ENCODE measurements around the gene ZBTB32.

The ZBTB32 gene

DNA sequence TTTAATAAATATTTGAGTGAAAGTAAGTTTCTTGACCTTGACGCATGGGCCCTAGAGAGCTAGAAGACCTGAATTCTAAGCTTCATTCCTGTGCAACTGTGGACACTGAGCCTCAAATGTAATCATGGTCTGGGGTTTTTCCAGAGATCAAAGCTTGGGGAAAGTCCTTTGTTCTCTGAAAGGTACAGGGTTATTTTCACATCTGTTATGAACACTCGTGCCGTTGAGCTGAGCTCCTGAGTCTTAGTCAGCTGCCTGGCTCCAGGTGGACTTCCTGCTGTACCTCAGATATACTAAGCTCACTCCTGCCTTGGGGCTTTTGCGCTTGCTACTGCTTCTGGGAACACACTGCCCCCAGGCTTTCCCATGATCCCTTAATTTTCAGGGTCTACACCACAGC is 7.5 kb upstream of the ZBTB32 start:
- no peak for DNase-seq

DNA sequence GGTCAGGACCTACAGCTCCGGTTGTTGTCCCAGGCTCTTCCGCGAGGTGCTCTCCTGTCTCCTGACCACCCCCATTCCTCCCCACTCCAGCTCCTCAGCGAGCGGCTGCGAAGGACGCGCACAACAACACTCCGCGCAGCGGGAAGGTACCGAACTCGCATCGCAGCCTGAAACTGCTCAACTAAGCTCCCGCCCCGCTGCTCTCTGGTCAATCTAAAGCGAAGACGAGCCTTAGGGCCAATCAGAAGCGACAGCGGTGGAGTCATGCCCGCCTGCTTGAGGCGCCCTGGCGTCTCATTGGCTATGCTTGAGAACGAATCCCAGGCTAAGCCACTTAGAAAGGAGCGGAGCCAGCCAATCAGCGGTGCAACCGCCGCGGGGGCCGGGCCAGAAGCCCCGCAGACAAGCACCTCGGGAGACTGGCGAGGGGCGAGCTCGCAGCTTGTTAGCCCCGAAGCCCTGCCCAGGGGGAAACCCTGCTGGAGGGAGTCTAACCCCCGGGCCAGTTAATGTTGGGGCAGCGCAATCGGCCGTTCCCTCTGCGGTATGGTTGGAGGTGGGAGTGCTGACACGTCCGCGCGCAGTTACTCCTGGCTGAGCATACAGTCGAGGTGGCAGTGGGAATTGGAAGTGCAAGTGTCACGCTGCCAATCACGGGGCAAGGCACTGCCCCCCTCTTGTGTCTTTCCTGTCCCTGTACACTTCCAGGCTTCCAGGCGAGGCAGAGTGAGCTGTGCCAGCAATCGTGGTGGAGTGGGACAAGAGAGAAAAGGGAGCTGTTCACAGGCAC is 1.9 kb upstream of the ZBTB32 start:
- peak; percentile 89 for DNase-seq

DNA sequence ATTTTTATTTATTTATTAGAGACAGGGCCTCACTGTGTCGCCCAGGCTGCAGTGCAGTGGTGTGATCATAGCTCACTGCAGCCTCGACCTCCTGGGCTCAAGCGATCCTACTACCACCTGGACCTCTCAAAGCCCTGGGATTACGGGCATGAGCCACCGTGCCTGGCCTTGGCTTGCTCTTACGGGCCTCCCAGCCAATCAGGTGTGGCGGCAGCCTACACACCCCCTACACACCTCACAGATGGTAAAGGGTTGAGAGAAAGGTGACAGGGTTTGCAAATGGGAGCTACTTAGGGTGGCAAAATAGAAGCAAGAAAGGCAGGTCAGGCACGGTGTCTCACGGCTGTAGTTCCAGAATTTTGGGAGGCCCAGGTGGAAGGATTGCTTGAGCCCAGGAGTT is 1.0 kb upstream of the ZBTB32 start:
- DNase-seq = no peak

DNA sequence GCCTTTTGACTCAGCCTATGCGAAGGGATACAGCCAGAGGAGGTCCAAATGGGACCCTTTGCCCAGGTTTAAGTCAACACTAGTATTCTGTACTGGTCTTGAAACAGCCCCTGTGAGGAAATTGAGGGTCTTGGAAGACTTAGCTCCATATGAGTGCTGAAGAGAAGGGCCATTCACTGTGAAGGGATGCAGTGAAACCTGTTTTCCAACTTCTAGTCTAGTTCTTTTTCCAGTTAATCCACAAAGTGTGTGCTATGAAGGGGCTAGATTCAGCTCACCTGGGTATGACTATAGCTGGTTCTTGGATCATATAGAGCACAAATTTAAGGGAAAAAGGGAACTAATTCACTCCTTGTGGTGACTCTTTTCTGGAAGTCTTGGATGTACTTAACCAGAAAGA is 4.0 kb downstream of the ZBTB32 start:
- no peak for DNase-seq

DNA sequence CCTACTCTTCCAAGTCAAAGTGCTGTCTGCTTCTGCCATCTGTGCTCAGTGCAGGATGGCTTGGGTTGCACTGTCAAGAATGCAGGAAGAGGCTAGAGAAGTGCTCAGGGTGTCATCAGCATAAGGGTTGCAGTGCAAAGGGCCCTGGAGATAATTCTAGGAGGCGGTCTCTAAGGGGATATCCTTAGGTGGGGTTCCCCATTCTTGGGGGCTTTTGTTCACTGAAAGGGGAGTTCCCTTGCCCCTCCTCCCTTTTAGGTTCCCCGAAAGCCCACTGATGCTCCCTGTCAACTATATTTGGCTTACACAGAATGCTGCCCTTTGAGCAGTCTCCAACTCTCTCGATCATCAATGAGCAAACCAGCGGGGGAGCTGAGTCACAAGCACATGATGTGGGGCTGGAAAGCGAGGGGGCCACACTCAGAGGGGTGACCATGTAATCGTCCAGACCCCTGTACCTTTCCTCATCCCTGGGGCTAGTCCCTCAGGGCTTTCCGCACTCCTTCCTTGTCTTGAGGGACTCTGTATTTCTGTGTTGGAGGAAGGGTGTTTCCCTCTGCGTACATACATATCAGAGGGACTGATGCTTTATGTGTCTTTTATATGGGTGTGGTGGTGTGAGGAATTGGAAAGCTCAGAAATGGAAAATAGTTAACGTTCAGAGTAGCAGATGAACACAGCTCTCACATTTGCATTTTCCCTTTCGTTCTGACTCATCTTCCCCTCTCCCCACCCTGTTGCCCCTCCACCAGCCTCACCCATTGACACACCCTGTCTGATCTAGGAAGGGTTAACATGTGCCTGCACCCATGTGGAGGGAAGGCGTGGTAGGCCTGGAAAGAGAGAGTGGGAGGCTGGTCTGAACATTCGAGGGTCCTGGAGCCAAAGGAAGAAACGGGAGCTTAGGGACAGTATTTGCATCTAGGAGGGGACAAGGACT is 6.7 kb downstream of the ZBTB32 start:
- peak; percentile 55 for DNase-seq

DNA sequence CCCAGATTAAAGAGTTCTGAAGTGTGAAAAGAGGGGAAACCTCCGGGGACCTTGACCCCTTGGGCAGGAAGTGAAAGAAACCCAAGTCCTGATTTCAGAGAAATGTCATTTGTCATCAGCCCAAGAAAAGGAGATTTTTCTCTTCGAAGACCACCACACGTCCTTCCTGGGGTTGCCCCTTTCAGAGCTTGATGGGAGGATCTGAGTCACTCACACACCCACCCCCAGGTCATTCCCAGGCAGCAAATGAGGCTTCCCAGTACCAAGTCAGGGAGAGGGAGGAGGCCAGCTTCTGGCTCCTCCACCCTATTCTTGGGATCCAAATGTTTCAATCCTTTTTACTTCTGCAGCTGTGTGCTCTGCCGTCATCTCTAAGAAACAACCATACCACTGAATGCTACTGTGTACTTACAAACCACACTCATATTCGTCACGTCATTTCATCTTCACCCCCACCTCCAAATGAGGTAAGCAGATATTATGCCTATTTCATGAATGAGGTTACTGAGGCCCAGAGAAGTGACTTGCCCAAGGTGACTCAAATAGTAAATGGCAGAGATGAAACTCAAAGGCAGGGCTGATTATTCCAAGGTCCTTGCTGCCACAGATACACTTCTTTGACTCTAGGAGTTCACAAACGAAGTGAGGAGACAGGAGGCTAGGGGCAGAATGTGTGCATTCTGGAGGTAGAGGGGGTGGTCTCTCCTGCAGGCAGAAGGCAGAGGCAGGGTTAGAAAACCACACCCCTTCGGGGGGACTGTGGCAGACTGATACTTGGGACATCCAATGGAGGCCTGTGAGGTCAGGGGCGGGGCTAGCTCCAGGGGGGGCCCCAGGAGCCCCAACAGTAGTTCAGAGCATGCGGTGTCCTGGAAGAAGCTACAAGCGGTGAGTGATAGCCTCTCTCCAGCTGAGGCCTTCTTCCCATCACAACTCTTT is 8.5 kb downstream of the ZBTB32 start:
- DNase-seq = peak; percentile 61

DNA sequence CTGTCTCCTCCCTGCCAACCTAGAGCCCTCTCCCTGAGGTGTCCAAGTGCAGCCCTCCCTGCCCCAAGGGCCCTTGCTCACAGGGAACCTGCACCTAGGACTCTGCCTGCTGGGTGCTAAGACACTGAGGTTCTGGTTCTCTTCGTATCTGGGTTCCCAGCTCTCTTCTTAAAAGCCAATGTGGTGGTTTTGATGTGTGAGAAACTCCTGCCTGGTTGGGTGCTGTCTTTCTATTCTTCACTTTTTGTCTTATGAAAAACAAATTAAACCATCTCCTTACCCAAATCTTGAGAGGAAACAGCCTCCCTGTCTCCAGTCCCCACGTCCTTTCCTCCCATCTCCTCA is 9.1 kb downstream of the ZBTB32 start:
- no peak for DNase-seq

DNA sequence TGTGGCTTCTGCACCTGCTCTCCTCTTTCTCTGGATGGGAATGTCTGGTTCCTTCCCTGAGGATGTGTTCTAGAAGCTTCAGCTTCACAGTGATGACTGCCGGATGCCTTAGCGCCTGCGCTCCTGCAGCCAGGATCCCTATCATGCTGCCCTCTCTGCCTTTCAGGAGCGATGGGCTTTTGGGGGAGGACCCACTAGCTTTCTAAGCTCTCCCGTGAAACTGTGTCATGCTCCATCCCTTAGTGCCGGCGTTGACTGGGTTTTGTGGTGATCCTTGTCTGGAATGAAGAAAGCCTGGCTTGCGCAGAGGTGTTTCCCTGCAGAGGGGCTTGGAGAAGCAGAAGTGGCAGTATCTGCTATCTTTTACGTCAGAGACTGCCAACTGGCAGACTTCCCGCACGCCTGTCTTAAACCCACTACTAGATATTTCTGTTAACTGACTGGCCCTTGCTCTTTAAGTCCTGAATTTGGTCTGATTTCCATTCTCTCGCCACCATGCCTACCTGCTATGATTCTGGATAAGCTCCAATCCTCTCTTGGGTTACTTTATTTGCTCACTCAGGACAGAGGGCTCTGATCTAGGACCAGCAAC is 9.6 kb downstream of the ZBTB32 start:
- no peak for DNase-seq

DNA sequence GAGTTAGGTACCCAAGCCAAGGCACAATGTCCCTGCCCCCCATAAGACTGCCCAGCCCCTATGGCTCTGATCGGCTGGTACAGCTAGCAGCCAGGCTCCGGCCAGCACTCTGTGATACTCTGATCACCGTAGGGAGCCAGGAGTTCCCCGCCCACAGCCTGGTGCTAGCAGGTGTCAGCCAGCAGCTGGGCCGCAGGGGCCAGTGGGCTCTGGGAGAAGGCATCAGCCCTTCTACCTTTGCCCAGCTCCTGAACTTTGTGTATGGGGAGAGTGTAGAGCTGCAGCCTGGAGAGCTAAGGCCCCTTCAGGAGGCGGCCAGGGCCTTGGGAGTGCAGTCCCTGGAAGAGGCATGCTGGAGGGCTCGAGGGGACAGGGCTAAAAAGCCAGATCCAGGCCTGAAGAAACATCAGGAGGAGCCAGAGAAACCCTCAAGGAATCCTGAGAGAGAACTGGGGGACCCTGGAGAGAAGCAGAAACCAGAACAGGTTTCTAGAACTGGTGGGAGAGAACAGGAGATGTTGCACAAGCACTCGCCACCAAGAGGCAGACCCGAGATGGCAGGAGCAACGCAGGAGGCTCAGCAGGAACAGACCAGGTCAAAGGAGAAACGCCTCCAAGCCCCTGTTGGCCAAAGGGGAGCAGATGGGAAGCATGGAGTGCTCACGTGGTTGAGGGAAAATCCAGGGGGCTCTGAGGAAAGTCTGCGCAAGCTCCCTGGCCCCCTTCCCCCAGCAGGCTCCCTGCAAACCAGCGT is 10.4 kb downstream of the ZBTB32 start:
- DNase-seq = no peak

DNA sequence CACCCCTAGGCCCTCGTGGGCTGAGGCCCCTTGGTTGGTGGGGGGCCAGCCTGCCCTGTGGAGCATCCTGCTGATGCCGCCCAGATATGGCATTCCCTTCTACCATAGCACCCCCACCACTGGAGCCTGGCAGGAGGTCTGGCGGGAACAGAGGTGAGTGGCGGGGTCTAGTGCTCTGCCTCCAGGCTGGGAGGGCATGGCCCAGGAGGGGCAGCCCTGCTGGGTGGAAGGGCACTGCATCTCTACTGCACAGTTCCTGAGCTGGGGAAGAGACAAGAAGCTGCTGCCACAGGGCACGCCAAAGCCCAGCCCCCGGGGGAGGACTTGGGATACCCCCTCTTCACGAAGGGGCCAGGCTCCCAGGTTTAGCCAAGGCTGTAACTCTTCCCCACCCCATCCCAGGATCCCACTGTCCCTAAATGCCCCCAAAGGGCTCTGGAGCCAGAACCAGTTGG is 11.0 kb downstream of the ZBTB32 start:
- DNase-seq = no peak

DNA sequence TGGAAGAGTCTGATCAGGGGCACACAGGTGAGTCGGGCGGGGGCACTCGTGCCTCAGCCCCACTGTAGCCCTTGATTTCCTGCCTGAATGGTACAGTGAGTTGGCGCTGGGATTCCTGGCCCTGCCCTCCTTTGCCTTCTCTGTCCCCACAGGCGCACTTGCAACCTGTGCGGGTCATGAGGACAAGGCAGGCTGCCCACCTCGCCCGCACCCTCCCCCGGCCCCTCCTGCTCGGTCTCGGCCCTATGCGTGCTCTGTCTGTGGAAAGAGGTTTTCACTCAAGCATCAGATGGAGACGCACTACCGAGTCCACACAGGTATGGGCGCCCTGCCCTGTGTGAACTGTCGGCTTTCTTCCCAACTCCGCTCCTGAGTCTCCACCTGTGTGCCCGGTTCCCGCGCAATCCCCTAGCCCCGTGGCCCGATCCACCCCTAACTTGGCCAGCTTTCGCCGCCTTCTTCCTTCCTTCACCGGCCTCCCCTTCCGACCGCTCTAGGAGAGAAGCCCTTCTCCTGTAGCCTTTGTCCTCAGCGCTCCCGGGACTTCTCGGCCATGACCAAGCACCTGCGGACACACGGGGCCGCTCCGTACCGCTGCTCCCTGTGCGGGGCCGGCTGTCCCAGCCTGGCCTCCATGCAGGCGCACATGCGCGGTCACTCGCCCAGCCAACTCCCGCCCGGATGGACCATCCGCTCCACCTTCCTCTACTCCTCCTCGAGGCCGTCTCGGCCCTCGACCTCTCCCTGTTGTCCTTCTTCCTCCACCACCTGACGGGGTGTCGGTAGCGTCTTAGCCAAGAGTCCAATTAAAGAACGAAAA is 11.8 kb downstream of the ZBTB32 start:
- no peak for DNase-seq

DNA sequence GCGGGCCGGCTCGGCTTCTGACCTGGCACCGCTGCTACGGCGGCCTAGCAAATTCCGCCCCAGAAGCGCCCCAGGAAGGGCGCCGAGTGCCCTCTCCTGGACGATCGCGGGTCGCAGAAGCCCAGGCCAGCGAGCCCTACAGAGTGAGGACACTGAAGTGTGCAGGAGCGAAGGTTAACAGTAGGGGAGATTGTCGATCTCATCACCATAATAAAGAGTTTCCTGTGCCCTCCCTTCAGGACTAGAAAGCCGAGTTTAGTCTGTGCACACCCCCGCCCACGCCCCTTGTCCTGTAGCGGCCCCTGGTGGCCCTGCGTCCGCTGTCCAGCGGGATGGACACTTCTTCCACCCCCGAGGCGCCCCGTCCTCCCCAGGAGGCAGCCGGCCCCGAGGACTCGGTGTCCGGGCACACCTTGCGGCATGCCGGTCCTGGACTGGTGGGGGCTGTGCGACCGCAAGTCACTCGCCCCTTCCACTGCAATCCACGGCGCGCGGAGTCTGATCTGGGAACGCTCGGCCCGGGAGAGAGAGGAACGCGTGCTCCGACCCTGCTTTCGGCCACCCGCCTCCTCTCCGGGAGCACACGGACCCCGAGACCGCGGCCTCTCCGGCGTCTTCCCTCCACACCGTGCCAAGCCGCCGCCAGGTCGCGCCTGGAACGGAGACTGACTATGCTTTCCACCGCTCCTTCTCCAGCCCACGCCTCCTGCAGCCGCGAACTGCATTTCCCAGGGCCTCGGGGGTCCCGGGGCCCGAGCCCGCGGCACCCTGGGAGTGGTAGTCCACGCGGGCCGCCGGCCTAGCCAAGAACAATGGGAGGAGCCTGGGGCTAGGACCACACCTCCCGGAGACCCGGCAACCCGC is 12.7 kb downstream of the ZBTB32 start:
- DNase-seq = peak; percentile 94

DNA sequence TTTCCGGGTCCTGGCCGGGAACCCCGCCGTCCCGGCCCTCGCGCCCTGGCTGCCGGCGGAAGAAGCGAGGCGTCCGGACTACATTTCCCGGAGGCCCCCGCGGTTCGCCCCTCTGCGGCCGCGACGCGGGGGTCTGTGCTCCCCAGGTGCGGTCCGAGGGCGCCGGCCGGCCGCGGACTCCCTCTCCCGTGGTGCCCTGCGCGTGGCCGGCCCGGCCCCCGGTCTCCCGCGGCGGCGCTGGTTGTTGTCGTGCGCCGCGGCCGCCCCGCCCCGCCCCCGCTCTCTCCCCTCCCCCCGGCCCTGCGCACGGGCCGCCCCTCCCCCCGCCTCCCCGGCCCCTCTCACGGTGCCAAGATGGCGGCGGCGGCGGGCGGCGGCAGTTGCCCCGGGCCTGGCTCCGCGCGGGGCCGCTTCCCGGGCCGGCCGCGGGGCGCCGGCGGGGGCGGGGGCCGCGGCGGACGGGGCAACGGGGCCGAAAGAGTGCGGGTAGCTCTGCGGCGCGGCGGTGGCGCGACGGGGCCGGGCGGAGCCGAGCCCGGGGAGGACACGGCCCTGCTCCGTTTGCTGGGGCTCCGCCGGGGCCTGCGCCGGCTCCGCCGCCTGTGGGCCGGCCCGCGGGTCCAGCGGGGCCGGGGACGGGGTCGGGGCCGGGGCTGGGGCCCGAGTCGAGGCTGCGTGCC is 13.4 kb downstream of the ZBTB32 start, which contains the start of gene KMT2B:
TSS of gene KMT2B (plus strand) at position 339 of the 680 bp plus-strand sequence. CDS start at position 355, 16 bp downstream.
- no peak for DNase-seq

DNA sequence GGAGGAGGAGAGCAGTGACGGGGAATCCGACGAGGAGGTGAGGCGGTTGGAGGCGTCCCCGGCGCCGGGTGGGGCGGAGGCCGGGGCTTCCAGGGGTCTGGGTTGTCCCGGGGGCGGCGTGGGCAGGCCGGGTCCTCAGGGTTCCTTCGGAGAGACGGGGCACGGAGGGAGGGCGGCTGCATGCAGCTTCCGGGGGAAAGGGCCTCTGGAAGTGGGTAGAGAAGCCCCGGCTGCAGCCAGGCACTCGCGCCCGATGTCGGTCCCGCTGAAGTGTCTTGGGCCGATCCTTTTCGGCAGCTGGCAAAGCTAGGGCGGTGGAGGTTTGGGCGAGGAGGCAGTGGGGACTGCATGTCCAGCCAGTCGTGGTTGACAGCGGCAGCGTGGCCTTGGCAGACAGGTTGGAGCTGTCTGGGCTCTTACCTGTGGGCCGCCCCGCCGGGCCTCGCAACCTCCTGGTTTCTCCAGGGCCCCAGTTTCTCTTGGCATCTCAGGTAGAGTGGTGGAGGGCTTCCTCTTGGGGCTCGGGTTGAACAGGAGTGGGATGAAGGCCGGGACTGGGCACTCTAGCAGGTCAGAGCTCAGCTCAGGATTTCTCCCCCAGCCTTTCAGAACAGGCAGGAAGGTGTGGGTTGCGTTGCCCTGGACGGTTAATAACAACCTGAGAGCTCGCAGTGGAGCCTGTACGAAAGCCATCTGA is 14.1 kb downstream of the ZBTB32 start:
- DNase-seq = peak; percentile 62

DNA sequence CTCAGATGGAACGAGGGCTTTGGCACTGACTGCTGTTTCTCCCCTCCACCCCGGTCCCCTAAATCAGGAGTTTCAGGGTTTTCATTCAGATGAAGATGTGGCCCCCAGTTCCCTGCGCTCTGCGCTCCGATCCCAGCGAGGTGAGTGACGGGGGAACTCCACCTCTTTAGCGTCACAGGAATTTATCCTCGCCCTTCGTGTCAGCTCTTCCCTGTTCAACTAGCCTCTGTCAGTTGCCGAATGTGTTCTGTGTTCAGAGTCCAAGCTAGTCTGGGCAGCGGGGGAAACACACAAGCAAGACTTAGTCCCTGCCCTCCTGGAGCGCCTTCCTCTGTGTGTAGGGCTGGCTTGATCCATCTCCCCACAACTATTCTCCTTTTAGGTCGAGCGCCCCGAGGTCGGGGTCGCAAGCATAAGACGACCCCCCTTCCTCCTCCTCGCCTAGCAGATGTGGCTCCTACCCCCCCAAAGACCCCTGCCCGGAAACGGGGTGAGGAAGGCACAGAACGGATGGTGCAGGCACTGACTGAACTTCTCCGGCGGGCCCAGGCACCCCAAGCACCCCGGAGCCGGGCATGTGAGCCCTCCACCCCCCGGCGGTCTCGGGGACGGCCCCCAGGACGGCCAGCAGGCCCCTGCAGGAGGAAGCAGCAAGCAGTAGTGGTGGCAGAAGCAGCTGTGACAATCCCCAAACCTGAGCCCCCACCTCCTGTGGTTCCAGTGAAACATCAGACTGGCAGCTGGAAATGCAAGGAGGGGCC is 15.2 kb downstream of the ZBTB32 start:
- no peak for DNase-seq

DNA sequence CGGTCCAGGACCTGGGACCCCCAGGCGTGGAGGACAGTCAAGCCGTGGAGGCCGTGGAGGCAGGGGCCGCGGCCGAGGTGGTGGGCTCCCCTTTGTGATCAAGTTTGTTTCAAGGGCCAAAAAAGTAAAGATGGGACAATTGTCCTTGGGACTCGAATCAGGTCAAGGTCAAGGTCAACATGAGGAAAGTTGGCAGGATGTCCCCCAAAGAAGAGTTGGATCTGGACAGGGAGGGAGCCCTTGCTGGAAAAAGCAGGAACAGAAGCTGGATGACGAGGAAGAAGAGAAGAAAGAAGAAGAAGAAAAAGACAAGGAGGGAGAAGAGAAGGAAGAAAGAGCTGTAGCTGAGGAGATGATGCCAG is 15.8 kb downstream of the ZBTB32 start:
- DNase-seq = no peak

DNA sequence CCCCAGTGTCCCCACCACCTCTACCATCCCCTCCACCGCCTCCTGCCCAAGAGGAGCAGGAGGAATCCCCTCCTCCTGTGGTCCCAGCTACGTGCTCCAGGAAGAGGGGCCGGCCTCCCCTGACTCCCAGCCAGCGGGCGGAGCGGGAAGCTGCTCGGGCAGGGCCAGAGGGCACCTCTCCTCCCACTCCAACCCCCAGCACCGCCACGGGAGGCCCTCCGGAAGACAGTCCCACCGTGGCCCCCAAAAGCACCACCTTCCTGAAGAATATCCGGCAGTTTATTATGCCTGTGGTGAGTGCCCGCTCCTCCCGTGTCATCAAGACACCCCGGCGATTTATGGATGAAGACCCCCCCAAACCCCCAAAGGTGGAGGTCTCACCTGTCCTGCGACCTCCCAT is 16.3 kb downstream of the ZBTB32 start:
- no peak for DNase-seq

DNA sequence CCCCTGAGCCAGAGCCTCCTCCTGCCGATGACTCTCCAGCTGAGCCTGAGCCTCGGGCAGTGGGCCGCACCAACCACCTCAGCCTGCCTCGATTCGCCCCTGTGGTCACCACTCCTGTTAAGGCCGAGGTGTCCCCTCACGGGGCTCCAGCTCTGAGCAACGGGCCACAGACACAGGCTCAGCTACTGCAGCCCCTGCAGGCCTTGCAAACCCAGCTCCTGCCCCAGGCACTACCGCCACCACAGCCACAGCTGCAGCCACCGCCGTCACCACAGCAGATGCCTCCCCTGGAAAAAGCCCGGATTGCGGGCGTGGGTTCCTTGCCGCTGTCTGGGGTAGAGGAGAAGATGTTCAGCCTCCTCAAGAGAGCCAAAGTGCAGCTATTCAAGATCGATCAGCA is 17.0 kb downstream of the ZBTB32 start:
- no peak for DNase-seq

All from stimulated activated CD4-positive, alpha-beta T cell treated with anti-CD3 and anti-CD28 coated beads, Interleukin-12 subunit alpha, Interleukin-12 subunit beta, amount 100 ng/mL, for 4 hours (primary cell).